GM21423 (cell line): ENCODE results near the gene S100P.
"Not testable (repeated sequence)": the region's sequence is repeated elsewhere in the genome, so short reads cannot be mapped to it uniquely, and the experiment has no call there.

Experiments
- ATAC-seq: cut with Tn5 transposase; IDR thresholded peaks from one replicate; pipeline ENCODE4 v1.9.1; 2021; ENCODE audit warnings: mild to moderate bottlenecking, moderate library complexity; ENCODE audit not compliant: unreplicated experiment

The S100P gene

GRCh38 chr4:6720202-6720699, 26.6 kb downstream of the S100P start:
- ATAC-seq, result no peak

GRCh38 chr4:6721121-6721520, 27.4 kb downstream of the S100P start:
- no peak for ATAC-seq

GRCh38 chr4:6722891-6723290, 29.2 kb downstream of the S100P start:
- ATAC-seq, result no peak

DNA sequence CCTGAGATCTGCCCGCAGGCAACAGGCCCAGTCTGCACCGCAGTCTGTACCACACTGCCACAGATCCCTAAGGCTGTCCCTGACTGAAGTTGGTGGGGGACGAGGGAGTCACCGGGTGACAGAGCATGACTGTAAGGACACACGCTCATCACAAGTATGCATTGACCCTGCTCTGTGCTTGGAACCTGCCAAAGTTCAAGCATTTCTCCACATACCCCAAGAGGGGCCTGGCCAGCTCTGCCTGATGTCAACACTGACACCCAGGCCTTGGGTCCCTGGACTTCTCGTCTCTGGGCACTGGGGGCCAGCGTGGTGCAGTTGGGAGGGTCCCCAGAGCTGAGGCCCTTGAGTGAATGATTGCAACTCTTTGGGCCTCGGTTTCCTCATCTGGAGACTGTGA, 30.2 kb downstream of the S100P start:
- no peak for ATAC-seq

DNA sequence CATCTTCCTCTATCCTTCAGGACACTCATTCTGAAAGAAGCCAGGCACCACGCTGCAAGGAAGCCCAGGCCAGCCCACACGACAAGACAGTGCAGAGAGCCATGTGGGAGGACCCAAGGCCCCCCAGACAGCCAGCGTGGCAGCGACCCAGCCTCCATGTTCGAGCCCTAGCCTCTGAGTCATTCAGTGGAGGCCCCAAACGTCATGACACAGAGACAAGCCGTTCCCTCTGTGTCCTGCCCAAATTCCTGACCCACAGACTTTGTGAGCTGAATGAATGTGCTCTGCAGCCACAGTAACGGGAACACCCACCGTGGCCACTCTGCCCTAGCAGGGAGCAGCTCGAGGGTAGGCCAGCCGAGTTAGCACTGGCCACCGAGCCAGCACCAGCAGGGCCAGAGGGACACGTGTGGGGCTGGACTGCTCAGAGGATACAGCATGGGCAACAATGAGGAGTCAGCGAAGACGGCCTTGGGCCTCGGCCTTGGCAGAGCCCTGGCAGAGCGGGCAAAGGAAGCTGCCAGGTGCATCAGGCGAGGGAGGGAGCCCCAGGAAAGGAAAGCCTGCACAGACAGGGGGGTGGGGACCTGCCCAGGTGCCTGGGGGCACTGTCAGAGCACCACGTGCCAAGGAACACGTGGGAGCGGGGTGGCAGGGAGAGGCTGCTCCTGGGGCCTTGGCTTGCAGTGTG, 30.9 kb downstream of the S100P start:
- no peak for ATAC-seq

GRCh38 chr4:6725427-6725961, 31.8 kb downstream of the S100P start:
- ATAC-seq, result not testable (repeated sequence)

- no peak for ATAC-seq
Measured at GRCh38 chr4:6727081-6727942, 33.6 kb downstream of the S100P start.

DNA sequence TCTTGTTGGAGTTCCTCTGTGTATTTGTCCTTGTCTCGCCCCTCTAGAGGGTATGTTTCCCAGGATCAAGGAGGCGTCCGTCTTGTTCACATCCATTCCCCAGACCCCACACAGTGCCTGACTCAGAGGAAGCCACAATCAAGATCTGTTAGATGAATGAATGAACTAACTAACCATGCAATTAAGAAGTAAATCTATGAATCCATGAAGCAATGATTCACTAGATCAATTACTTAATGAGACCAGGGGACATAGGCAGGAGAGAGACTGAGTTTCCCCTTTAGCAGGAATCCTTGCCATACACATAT, 34.2 kb downstream of the S100P start:
- no peak for ATAC-seq

- no peak for ATAC-seq
Measured at GRCh38 chr4:6728320-6729029, 34.8 kb downstream of the S100P start.

GRCh38 chr4:6730603-6731317, 37.1 kb downstream of the S100P start:
- no peak for ATAC-seq

DNA sequence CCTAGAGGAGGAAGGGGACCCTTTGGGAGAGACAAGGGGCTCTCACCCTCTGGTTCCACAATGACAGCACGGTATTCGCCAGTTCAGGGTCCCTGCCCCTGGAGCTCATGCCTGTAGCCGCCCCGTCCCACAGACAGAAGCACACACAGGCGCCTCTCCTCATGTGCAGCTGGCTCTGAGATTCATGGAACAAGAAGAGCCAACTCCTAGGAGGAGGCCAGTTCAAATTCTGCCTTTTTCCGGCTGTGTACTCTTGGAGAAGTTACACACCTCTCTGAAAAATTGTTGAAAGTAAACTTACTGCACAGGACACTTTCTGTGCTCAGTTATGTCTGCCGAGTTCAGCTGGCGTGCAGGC, 37.6 kb downstream of the S100P start:
- ATAC-seq, result no peak

GRCh38 chr4:6731780-6732179, 38.1 kb downstream of the S100P start:
- no peak for ATAC-seq

DNA sequence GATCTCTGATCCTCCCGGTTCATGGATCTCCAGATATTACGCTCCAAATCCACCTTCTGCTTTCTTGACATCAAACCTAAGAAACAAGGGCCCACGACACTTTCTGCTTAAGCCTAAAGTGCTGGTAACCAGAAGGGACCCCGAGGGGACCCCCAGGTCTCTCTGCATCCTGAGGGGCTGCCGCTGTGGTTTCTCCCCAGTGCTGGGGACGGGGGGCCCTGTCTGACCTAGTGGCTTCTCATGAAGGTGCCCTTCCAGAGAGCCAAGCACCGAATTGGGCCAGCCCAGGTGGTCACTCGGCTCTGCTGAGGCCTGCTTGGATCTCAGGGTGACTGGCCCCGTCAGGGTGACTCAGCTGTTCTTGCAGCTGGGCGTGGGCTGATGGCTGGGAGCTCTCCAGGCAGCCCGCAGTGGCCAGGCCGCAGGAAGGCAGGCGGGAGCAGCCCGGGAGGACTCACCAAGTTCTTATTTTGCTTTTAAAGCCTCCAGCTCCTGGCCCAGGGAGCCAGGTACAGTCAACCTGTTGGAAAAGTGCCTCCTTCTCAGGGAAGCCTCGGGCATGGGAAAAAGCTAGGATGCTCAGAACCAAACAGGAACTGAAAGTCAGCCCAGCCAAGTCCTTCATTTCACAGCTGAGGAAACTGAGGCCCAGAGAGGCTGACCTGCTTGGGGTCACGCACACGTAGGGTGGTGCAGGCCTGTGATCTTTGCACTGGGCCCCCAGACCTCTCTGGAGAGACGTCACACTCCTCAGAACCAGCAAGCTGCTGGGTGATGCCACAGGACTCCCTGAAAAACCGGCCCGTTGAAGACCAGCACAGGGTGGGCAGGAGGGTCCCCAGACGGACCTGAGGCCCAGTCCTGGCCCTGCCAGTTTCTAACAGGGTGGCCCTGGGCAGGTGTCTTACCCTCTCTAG, 39.0 kb downstream of the S100P start:
- no peak for ATAC-seq

GRCh38 chr4:6733358-6734164, 39.9 kb downstream of the S100P start:
- no peak for ATAC-seq

DNA sequence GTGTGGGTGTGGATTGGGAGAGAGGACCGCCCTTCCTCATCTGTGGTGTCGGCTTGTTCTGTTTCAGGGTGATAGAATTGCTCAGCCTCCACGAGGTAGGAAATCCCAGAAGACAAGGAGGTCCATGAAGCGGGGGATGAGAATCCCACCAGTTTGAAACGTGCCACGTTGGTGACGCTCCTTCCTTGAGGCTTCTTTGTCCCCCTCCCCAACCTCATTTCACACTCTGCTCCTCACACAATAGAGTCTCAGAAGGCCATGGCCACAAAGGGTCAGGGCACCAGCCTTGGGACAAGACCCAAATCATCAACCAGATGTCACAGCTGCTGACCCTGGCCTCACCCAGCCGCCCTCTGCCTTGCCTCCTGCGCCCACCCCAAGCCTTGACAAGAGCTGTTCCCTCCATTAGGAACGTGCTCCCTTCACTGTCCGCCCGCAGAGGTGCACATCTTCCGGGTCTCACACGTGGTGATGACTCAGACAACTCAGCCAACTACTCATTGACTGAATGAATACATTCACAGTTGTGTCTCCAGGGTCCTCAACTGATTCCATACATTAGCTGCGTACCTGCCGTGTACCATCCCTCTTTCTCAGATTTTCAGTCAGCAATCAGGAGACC, 40.6 kb downstream of the S100P start:
- no peak for ATAC-seq

- no peak for ATAC-seq
Measured at GRCh38 chr4:6739920-6740319, 46.2 kb downstream of the S100P start.

- ATAC-seq, result no peak
Measured at GRCh38 chr4:6740347-6740746, 46.7 kb downstream of the S100P start.

DNA sequence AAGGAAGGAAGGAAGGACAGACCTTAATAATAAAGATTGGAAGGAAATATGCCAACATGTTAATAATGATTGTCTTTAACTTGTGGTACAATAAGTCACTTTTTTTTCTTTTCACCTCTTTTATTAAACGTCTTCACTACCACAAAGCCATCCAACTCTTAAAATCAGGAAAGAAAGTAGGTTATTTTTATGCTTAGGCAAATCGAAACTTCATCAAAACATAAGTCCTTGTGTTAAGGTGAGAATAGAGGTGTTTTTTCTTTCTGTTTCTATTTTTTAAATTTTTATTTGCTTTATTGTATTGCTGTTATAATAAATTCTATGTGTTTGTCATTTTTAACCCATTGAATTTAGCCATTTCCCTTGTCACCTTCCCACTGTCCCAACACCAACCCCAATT, 48.8 kb downstream of the S100P start:
- ATAC-seq, result no peak

DNA sequence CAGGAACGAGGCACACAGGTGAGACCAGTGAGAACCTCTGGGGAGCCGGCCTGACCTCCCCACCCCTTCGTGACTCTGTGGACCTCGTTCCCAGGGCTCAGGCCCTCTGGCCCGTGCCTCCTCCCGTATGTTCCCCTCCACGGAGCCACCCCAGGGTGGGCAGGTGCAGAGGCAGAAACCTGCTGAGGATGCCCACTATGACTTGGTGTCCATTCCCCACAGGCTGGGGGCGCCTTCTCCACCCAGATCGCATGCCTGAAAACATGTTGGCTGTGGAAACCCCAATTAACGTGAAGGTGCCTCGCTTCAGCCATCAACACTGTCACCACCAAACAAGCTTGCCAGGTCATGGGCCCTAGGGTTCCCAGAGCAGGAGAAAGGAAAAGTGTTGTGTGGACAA, 49.3 kb downstream of the S100P start:
- ATAC-seq, result no peak
